HG03139 (cell line): ENCODE data around the gene BCL7A.

Experiments used
- ATAC-seq: cut with Tn5 transposase; IDR thresholded peaks from one replicate; pipeline ENCODE4 v1.9.1; 2021; ENCODE audit not compliant: unreplicated experiment

Gene BCL7A

GRCh38 chr12:122076743-122077495, 55.2 kb downstream of the BCL7A start:
- ATAC-seq = no peak

GRCh38 chr12:122078141-122079032, 56.7 kb downstream of the BCL7A start, which contains the start of gene MLXIP:
Gene MLXIP (plus strand): TSS chr12:122078756. CDS start chr12:122078854, 98 bp downstream.
- peak; percentile 68 for ATAC-seq

GRCh38 chr12:122079033-122079531, 57.4 kb downstream of the BCL7A start:
- peak; percentile 14 for ATAC-seq

GRCh38 chr12:122079532-122080081, 57.9 kb downstream of the BCL7A start:
- ATAC-seq = no peak

- ATAC-seq = no peak
These were observed 58.7 kb downstream of the BCL7A start for GRCh38 chr12:122080149-122081082.

- ATAC-seq = no peak
These were observed 59.5 kb downstream of the BCL7A start for GRCh38 chr12:122081083-122081696.

GRCh38 chr12:122081697-122082221, 60.1 kb downstream of the BCL7A start:
- ATAC-seq = peak; percentile 52

- no peak for ATAC-seq
These were observed 61.1 kb downstream of the BCL7A start for GRCh38 chr12:122082621-122083356.

GRCh38 chr12:122084857-122085405, 63.2 kb downstream of the BCL7A start:
- no peak for ATAC-seq

GRCh38 chr12:122085591-122085990, 63.9 kb downstream of the BCL7A start:
- ATAC-seq = no peak

- no peak for ATAC-seq
These were observed 64.4 kb downstream of the BCL7A start for GRCh38 chr12:122086116-122086515.

GRCh38 chr12:122086641-122087285, 65.1 kb downstream of the BCL7A start:
- ATAC-seq = no peak

- no peak for ATAC-seq
These were observed 65.9 kb downstream of the BCL7A start for GRCh38 chr12:122087431-122088178.

- no peak for ATAC-seq
These were observed 66.6 kb downstream of the BCL7A start for GRCh38 chr12:122088179-122088810.

- no peak for ATAC-seq
These were observed 67.4 kb downstream of the BCL7A start for GRCh38 chr12:122089077-122089476.

- ATAC-seq = no peak
These were observed 69.3 kb downstream of the BCL7A start for GRCh38 chr12:122090759-122091515.
